Limb (tissue), 2 donors: Measurements from ENCODE around the gene STK31.
"Not testable (repeated sequence)": the region's sequence is repeated elsewhere in the genome, so short reads cannot be mapped to it uniquely, and the experiment has no call there.

Source experiments
- DNase-seq, 2 donors: peaks; one replicate each; pipeline ENCODE4 v3.0.0-alpha.2; 2016; ENCODE audit errors: extremely low spot score in 2 of 2

Gene STK31

GRCh38 chr7:23802720-23803397, 92.8 kb downstream of the STK31 start:
- no peak for DNase-seq

GRCh38 chr7:23804707-23805106, 94.7 kb downstream of the STK31 start:
- DNase-seq, result no peak

GRCh38 chr7:23808421-23808820, 98.4 kb downstream of the STK31 start:
- DNase-seq, result no peak

- DNase-seq, result no peak
These were observed 100.1 kb downstream of the STK31 start for GRCh38 chr7:23810099-23810498.

- no peak for DNase-seq
These were observed 101.5 kb downstream of the STK31 start for GRCh38 chr7:23811540-23811939.

- DNase-seq, result not testable (repeated sequence)
These were observed 118.1 kb downstream of the STK31 start for GRCh38 chr7:23828125-23828524.

GRCh38 chr7:23832733-23833132, 122.7 kb downstream of the STK31 start:
- not testable (repeated sequence) for DNase-seq

GRCh38 chr7:23833405-23833804, 123.4 kb downstream of the STK31 start:
- no peak for DNase-seq

- not testable (repeated sequence) for DNase-seq
These were observed 134.8 kb downstream of the STK31 start for GRCh38 chr7:23844837-23845236.

GRCh38 chr7:23852135-23852534, 142.1 kb downstream of the STK31 start:
- no peak for DNase-seq

- no peak for DNase-seq
These were observed 143.0 kb downstream of the STK31 start for GRCh38 chr7:23852988-23853387.

- peak in 1 of 2 donors; percentile 62 for DNase-seq
These were observed 153.3 kb downstream of the STK31 start for GRCh38 chr7:23863209-23863787.

GRCh38 chr7:23864973-23865372, 155.0 kb downstream of the STK31 start:
- no peak for DNase-seq

- DNase-seq, result no peak
These were observed 163.3 kb downstream of the STK31 start for GRCh38 chr7:23873306-23873705.

GRCh38 chr7:23876526-23876925, 166.5 kb downstream of the STK31 start:
- DNase-seq, result not testable (repeated sequence)
